ENCODE results near the gene IL17B.
"Not testable (repeated sequence)": the region's sequence is repeated elsewhere in the genome, so short reads cannot be mapped to it uniquely, and the experiment has no call there.

Gene IL17B

GRCh38 chr5:149399775-149400174 is 20.7 kb upstream of the IL17B start:
- DNase-seq: no peak

- not testable (repeated sequence) for DNase-seq
Measured at GRCh38 chr5:149398747-149399266, 19.7 kb upstream of the IL17B start.

- DNase-seq: no peak
Measured at GRCh38 chr5:149397530-149397929, 18.4 kb upstream of the IL17B start.

- DNase-seq: not testable (repeated sequence)
Measured at GRCh38 chr5:149394996-149395395, 15.9 kb upstream of the IL17B start.

DNA sequence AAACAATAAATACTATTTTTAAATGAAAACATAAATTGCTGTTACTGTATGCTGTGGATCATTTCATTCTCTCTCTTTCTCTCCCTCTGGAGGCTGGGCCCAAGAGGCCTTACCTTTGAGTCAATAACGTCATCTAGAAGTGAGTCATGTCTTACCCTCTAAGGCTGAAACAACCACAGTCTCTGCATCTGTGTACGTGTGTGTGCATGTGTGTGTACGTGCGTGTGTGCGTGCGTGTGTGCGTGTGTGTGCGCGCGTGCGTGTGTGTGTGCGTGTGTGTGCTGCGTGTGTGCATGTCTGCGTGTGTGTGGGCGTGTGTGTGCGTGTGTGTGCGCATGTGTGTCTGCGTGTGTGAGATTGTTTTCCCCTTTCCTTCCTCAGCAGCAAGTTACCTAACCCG is 13.6 kb upstream of the IL17B start:
- DNase-seq: no peak

DNA sequence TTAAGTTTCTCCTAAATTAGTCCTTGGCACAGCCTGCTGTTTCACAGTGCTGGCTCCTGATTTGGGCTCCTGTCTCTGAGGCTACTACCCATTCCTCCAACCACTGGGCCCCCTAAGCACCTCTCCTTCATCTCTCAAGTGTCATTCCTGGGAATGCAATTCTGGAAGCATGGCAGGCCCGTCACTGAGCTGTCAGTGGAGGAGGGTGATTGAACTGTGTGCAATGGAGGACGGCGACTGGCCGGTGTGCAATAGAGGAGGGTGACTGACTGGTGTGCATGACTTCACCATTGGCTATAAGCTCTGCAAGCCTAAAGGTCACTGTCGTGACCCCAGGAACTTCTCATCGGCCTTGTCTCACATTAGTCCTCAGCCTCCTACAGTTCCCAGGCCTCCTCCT is 12.4 kb upstream of the IL17B start:
- no peak for DNase-seq

DNA sequence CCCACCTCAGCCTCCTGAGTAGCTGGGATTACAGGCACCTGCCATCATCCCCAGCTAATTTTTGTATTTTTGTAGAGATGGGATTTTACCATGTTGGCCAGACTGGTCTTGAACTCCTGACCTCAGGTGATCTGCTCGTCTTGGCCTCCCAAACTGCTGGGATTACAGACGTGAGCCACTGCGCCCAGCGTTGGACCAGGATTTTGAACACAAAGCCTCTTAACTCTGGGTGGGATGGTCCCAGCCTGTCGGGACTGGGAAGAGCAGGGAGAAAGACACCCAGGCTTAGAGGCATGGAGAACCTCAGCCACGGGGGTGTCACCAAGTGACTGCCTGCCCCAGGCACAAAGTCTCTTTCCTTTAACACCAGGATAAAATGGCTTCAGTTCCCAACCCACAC is 12.0 kb upstream of the IL17B start:
- not testable (repeated sequence) for DNase-seq

DNA sequence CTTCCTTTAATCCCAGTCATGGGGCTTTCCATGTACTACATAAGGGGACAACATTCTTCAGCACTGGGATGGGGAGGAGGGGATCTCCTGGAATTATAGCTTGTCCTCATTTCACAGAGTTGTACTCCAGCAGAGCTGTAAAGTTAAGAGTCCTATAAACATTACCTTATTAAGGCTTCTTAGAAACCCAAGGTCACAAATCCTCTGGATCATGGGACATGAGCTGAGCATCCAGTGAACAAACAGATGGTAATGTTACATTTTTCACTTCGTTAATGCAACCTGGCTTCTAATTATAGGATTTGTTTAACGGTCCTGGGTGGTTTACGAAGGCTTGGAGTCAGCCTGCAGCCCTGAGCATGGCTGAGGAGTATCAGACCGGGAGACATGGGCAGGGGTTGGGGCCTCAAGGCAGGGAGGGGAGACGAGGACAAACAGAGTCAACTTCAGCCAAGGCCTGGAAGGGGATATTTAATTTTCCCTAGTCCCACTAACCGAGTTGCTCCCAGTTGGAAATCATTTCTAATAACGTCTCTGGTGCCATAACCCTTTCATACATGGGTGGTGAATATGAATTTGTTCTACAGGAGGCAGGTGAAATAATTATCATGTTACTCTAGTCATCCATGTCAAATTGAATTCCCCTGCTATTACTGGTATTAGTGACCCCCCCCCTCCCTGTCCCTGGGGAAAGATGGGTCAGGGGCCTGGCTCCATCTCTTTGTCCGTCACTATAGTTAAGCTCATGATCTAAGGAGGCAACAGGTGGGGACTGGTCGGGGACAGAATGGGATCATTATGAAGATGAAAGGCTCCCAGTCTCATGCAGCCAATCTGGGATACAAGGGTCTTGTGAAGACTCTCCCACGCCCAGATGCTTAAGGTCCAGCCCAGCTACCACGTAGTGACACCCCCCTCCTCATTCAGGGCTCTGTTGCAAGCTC is 10.7 kb upstream of the IL17B start:
- no peak for DNase-seq

- DNase-seq: no peak
Measured at GRCh38 chr5:149388498-149389190, 9.6 kb upstream of the IL17B start.

DNA sequence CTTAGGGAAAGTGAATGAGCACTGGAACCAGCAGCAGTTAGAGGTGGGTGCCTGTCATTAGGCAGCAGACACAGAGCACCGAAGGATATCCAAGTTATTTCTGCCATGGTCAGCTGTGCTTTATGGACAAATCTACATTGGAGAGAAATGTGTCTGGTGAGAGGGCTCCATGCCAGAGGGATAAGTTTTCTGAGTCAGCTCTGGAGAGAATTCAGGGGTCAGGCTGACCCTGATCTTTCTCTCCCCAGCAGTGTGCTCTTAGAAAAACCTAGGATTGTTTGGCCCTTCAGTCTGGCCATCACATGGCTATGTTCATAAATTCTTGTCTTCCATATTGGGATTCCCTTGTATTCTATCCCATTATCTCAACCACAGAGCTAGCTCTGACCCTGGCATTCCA is 8.9 kb upstream of the IL17B start:
- DNase-seq: no peak

DNA sequence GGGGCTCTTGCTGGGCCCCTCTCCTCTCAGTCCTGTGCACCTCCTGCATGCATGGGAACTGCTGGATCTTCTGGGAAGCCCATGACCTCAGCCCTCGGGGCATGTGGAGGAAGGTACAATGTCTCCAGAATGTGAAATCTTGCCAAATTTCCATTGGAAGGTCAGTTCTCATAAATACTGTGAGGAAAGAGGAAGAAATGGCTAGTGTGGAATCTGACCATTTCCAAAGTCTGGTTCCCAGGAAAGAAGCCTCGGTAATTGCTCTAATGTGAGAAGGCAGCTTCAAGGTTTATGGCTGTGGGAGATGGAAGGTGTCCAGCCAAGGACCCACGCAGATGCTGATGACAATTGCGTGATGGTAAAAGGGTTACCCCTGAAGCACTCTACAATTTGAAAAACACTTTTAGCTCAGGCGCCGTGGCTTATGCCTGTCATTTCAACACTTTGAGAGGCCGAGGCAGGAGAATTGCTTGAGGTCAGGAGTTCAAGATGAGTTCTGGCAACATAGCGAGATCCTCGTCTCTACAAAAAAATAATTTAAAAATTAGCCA is 8.1 kb upstream of the IL17B start:
- no peak for DNase-seq

DNA sequence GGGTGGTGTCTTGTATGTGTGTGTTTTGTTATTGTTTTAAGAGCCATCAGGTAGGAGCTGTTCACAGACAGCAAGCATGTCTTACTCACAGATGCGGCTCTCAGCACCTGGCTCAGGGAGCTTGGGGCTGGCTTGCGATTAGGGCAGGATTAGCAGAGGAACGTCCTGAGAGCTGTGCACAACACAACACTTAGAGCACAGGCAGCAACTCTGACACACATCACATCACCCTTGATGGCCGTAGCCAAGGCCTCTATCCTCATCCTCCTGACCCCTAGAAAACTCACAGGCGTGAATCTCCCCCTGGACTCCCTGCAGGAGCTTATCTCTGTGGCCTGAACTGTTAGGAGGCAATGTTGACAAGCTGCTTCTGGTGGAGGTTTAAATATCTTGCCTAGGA is 7.1 kb upstream of the IL17B start:
- DNase-seq: no peak

DNA sequence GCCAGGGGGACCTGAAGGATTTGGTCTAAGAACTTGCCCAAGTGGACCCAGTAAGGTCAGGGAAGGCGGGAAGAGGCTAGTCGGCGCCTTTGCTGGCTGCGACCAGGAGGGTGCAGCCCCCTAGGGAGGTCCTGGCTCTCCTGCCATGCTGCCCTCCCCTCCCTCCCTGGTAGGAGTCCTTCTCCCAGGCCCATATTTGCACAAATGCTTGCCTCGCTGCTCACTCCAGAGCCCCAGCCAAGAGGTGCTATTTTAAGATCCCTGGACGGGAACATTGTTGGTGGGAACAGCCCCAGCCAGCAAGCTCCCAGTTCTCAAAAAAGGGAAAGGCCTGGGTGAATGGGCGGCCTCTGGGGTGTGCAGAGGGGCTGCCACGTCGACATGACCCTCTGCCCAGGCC is 4.3 kb upstream of the IL17B start:
- DNase-seq: no peak

GRCh38 chr5:149382517-149383220 is 3.6 kb upstream of the IL17B start:
- DNase-seq: no peak

GRCh38 chr5:149381986-149382338 is 2.9 kb upstream of the IL17B start:
- peak; percentile 75 to 82 for DNase-seq

DNA sequence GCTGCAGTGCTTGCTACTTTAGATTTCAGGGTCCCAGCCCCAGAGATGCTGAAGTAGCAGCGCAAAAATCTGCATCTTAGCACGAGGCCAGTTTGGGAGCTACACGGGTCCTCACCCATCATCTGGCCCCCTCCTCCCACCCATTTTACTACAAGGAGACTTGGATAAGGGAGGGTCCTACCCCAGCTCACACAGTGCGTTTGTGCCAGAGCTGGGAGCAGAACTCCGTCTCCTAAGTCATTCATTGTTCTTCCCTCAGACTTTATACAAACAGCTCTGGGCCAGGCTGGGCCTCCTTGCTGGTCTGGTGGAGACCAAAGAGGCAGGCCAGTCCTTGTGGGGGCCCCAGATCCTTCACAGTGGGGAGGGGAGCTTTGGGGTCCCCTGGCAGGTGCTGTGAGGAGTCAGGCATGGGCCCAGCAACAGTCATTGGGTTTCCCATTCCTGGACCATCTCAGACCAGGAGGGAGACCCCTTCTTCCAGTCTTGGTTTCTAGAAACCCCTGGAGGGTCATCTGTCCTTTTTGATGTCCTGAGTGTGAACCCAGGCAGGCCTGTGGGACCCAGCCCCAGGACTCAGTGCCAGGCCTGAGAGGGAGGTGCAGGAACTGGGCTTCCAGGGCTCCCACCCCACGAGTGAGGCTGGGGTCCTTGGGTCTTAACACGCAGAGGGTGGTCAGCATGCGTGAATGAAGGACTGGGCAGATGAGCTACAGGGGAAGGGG is 2.3 kb upstream of the IL17B start:
- no peak for DNase-seq

- DNase-seq: no peak
Measured at GRCh38 chr5:149380466-149381121, 1.5 kb upstream of the IL17B start.

DNA sequence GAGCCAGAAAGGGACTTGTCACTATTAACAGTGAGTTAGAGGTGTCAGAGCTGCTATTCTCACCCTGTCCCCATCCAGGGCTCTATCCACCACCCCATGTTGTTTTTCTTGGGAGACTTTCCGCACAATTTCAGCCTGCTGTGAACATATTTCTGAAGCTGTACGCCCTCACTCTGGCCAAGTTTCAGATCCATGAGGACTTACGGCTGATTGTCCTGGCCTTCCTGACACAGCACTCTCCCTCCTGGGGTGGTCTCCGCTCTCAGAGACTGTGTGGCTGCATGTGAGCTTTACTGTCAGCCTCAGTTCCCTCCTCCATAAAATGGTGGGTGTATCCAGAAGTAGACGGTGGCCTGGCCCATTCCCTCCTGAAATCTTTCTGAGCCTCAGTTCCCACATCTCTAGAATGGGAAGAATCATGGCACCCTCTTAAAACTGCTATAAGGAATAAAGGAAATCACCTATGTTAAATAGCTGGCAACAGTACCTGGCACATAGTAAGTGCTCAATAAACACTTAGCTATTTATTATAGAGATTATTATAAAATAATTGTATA is 804 bp upstream of the IL17B start:
- DNase-seq: no peak

- no peak for DNase-seq
Measured at GRCh38 chr5:149378241-149378820, 761 bp downstream of the IL17B start.

DNA sequence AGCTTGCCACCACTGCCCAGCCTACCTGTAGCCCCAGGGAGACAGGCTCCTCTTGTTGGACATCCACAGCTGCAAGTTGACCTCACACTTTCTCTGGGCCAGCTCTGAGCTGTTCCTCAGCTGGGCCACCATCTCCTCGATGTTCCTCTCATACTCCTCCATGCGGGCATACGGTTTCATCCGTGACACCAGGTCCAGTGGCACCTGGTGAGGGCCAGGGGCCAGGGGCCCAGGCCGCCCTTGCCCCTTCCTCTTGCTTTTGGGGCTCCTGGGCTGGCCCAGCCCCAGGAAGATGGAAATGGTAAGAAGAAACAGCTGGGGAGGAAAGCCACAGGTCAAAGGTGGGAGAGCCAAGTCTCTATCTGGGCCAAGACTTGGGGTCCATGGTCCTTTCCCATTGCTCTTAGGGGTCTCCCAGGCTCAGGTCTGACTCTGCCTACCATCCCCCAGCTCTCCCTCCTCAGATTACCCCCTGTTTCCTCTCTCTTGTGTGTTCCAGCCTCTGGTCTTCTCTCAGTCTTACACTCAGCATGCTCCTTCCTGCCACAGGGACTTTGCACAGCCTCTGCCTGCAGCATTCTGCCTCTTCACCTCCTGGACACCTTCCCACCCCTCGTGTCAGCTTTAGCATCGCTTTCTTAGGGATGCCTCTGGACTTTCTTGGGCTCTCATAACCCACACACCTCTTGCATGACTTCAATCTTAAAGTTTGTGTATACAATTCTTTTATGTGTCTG is 2.2 kb downstream of the IL17B start:
- DNase-seq: no peak

All from Kasumi-1 (cell line).